AG04449 (cell line): ENCODE results near the gene TRERF1.

Experiments used
- CTCF ChIA-PET: fragments of 350-600 bp; formaldehyde crosslinking; extraction: SDS; loops from one replicate; lab custom pipeline; 2021; ENCODE audit warnings: antibody characterized with exemption; lab: Yijun Ruan, JAX
- POLR2A ChIA-PET: fragments of 400-600, 350-600 bp; formaldehyde crosslinking; extraction: SDS; loops from one replicate; lab custom pipeline; 2020; ENCODE audit warnings: antibody characterized with exemption, inconsistent platforms; lab: Yijun Ruan, JAX
- DNase-seq: peaks from one replicate; pipeline ENCODE4 v3.0.0-alpha.2; 2010; ENCODE audit warnings: low read depth, low spot score
- H3K4me3 ChIP-seq: 2 replicates; pipeline ENCODE4 v1.5.1; 2011; ENCODE audit warnings: low read depth, mild to moderate bottlenecking, control low read depth, low read length
- CTCF ChIP-seq: IDR thresholded peaks from one replicate; pipeline ENCODE4 v1.5.1; 2011; ENCODE audit warnings: mild to moderate bottlenecking, moderate library complexity, low read length, control low read depth, inconsistent platforms; ENCODE audit not compliant: insufficient read depth; ENCODE audit errors: missing control alignments

TRERF1 gene

GRCh38 chr6:42400061-42400760 lies 51.5 kb downstream of the TRERF1 start:
- CTCF ChIA-PET, result interaction anchor here (1.9 kb wide), 1 partner anchor 12 kb away, joined by 5 read pairs; no protein-coding TSS in a partner anchor
- no peak for DNase-seq
- TF ChIP-seq CTCF, result no peak
- H3K4me3 ChIP-seq, result no peak overlapping the region
- POLR2A ChIA-PET, result no interaction called here

GRCh38 chr6:42396720-42397119 lies 55.0 kb downstream of the TRERF1 start:
- ChIA-PET CTCF (no interaction called here), POLR2A (no interaction called here)
- TF ChIP-seq CTCF, result no peak
- H3K4me3 ChIP-seq, result no peak overlapping the region
- no peak for DNase-seq

GRCh38 chr6:42394881-42395620 lies 56.7 kb downstream of the TRERF1 start:
- H3K4me3 ChIP-seq, result no peak overlapping the region
- POLR2A ChIA-PET, result no interaction called here
- no peak for DNase-seq
- no peak for TF ChIP-seq CTCF
- CTCF ChIA-PET, result no interaction called here

GRCh38 chr6:42394151-42394550 lies 57.6 kb downstream of the TRERF1 start:
- DNase-seq, result no peak
- ChIA-PET CTCF (no interaction called here), POLR2A (no interaction called here)
- no peak for TF ChIP-seq CTCF
- no peak overlapping the region for H3K4me3 ChIP-seq

- CTCF ChIA-PET, result no interaction called here
- TF ChIP-seq CTCF, result no peak
- POLR2A ChIA-PET, result no interaction called here
- H3K4me3 ChIP-seq, result no peak overlapping the region
- DNase-seq, result no peak
Observed at GRCh38 chr6:42393339-42393738, 58.4 kb downstream of the TRERF1 start.

- DNase-seq, result no peak
- ChIA-PET CTCF (no interaction called here), POLR2A (no interaction called here)
- TF ChIP-seq CTCF, result no peak
- H3K4me3 ChIP-seq, result no peak overlapping the region
Observed at GRCh38 chr6:42392833-42393232, 58.9 kb downstream of the TRERF1 start.
